ENCODE data around the gene DNAJC15.
"Not testable (repeated sequence)": the region's sequence is repeated elsewhere in the genome, so short reads cannot be mapped to it uniquely, and the experiment has no call there.

Gene DNAJC15

DNA sequence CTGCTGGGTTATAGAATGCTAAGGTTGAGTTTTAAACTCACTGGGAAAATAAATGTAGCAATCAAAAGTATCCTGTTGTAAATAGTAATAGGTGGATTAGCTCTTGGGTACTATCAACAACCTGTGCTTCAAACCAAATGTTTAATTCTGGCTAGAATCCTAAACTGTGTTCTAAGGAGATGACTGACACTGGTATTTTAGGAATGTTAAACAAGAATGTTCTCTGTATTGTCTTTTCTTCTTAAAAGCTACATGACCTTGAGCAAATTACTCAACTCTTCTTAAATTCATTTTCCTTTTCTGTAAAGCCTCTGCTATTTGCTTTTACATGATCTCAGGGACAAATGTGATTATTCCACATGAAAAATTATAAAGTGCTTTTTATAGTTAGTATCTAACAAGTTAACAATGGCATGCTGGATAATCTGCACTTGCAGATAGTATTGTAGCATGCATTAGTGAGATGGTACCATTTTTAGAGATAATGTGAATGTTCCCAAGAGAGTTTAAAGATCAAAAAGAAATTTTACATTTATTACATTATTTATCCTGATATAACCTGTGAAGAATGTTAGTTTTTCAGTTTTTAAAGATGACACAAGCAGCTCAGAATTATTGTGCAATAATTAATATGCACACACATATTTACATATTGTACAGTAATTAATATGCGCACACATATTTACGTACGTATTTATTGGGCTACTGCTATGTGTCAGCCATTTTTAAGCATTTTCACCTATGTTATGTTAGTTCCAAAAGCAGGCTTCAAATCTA lies 17.7 kb upstream of the DNAJC15 start:
- no peak for DNase-seq (ENCODE audit: low read depth in 2 of 2)

- DNase-seq (ENCODE audit: low read depth in 2 of 2), result no peak
These were observed 16.3 kb upstream of the DNAJC15 start for GRCh38 chr13:43006893-43007631.

DNA sequence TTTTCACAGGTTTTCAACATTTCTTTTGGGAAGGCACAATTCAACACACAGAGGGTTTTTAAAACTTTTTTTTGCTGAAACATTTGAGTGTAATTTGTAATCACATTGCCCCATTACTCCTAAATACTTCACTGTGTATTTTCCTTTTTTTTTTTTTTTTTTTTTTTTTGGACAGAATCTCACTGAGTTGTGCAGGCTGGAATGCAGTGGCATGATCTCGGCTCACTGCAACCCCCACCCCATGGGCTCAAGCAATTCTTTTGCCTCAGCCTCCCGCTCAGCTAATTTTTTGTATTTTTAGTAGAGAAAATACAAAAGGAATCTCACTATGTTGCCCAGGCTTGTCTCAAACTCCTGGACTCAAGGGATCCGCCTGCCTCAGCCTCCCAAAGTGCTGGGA lies 14.8 kb upstream of the DNAJC15 start:
- no peak for DNase-seq (ENCODE audit: low read depth in 2 of 2)

GRCh38 chr13:43009506-43009905 lies 13.9 kb upstream of the DNAJC15 start:
- DNase-seq (ENCODE audit: low read depth in 2 of 2), result no peak

DNA sequence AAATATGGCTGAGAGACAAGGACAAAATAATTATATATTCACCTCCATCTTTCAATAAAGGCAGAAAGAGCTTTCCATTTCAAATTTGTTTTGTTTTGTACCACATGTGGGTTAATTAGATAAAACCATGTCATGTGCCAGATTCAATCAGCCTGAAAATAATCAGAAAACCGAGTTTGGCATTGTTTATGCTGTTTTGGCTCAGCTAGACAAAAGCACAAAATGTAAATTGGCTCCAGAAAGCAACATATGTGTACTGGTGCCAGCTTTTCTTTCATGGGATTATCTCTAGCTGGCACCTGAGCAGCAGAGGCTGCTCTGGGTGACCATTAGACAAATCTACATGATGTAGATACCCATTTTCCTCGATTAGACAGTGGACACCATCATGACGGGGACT lies 9.2 kb upstream of the DNAJC15 start:
- DNase-seq (ENCODE audit: low read depth in 2 of 2), result no peak

DNA sequence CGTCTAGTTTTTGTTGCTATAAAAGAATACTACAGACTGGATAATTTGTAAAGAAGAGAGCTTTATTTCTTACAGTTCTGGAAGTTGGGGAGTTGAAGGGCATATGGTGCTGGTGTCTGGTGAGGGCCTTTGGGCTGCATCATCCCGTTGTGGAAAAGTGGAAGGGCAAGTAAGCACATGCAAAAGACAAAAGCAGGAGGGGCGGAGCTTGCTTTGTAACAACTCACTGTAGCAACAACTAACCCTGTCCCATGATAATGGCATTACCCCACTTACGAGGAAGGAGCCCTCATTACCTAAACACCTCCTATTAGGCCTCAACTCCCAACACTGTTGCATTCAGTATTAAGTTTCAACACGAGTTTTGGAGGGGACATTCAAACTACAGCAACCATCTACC lies 7.2 kb upstream of the DNAJC15 start:
- no peak for DNase-seq (ENCODE audit: low read depth in 2 of 2)

- no peak for DNase-seq (ENCODE audit: low read depth in 2 of 2)
These were observed 3.6 kb upstream of the DNAJC15 start for GRCh38 chr13:43019811-43020210.

DNA sequence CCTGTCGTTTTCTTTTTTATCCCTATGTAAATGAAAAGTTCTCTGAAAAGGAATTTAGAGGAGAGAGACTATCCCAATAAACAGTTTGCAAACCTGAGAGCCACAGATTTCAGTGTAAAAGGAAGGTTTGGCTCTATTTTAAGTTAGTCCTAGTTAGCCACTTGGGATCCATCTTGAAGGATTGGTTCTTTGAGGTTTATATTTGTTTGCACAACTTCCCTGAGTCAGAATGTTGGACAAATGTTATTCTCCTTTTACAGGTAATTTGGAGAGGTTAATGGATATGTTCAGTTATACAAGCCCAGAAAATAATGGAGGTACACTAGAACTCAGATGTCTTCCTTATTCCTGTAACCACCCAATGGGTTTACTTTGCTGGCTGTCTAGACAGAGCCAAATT lies 2.6 kb upstream of the DNAJC15 start:
- no peak for DNase-seq (ENCODE audit: low read depth in 2 of 2)

DNA sequence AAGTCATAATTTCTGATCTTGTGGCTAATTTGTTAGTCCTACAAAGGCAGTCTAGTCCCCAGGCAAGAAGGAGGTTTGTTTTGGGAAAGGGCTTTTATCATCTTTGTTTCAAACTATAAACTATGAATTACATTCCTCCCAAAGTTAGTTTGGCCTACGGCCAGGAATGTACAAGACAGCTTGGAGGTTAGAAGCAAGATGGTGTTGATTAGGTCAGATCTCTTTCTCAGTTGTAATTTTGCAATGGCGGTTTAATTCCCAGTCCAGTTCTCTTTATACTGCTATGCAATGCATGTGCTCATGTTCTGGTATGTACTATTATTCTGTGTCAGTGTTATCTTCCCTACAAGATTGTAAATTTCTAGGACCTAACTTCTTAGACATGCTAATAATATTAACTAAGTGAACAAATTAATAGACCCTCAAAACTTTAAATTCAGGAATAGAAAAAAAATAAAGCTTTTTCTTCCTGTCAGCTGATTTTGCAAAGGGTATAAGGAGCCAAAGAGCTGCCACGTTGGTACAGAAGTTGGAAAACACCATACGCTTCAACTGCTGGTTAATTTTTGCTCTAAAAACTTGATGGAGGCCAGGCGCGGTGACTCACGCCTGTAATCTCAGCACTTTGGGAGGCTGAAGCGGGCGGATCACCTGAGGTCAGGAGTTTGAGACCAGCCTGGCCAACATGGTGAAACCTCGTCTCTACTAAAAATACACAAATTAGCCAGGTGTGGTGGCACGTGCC lies 1.3 kb upstream of the DNAJC15 start:
- no peak for DNase-seq (ENCODE audit: low read depth in 2 of 2)

DNA sequence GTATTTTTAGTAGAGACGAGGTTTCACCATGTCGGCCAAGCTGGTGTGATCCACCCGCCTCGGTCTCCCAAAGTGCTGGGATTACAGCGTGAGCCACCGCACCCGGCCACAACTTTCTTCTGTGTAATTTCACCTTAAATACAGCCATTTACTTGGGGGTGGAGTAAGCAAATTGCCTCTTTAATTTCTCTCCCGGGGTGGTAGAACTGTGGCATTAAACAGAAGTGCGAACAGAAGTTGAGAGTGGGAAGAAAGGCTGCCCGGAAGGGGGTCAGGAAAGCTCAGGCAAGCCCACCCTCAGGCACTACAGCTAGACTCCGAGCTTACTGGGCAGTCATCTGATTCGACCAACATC lies 475 bp upstream of the DNAJC15 start:
- no peak for DNase-seq (ENCODE audit: low read depth in 2 of 2)

GRCh38 chr13:43026262-43026661 lies 2.9 kb downstream of the DNAJC15 start:
- no peak for DNase-seq (ENCODE audit: low read depth in 2 of 2)

DNA sequence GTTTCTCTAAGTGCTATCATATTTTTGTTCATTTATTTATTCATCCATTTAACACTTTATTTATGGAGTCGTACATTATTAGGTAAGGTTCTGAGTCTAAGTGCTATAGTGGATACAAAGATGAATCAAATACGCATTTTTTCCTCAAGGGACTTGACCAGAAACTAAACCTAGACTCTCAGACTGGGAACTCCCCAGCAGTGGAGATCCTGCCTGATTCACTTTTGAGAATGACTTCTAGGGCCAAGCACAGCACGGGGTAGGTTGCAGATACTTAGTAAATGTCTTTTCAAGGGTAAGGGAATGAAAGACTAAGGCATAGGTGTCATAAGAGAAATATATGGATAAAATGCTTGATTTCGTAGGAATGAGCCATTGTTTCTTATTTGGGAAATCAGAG lies 7.2 kb downstream of the DNAJC15 start:
- no peak for DNase-seq (ENCODE audit: low read depth in 2 of 2)

DNA sequence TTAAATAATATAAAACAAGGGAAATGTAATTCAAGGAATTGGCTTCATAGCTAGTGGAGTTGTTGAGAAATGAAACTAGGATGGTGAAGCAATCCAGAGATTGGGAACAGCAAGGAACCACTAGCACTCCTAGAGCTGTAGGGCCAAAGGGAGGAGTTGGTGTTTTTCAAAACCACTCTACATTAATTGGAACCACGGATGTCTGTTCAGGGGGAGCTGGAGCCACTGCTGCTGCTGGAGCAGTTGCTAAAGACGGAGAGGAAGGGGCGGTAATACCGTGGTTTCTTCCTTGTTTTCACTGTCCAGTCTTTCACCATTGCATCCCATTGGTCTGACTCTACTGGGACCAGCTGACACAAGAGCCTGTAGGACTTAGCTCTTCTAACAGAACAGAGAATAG lies 8.5 kb downstream of the DNAJC15 start:
- no peak for DNase-seq (ENCODE audit: low read depth in 2 of 2)

- DNase-seq (ENCODE audit: low read depth in 2 of 2), result no peak
These were observed 9.7 kb downstream of the DNAJC15 start for GRCh38 chr13:43033038-43033437.

DNA sequence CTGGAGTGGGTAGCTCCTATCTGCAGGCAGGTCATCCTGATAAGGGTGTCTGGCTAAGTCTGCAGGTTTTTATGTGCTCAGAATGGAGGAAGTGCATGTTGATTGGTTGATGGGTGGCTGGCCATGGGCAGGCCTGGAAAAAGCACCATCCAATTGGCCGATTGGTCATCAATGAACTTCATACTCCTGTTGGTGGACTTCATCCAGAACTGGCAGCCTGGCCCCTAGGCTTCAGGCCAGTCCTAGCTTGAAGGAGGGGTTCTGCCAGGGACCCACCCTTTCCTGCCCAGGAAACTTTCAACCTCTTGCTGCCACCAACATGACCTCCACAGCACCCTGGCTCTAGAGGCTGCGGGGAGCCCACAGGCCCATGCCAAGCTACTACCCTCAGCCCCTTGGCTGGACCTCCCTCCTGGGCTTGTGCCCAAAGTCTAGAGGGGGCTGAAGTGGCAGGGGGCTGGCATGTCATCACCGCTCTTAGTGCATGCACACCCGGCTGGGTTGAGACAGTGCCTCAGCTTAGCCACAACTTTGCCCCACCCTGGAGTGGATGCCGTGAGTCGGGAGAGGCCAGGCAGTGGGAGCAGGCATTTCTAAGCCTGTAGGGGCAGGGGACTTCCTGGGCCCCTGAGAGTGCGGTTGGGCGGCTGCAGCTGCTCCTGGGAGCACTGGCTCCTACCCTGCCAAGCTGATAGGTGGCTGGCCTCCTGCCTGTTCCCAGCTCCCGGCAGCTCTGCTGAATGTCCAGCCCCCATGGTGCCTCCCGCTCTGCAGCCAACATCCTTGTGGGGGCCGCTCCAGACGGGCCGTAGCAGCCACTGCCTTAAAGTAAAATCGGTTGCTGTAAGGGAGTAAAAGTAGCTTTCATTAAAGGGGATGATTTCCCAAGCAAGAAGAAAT lies 13.2 kb downstream of the DNAJC15 start:
- no peak for DNase-seq (ENCODE audit: low read depth in 2 of 2)

GRCh38 chr13:43039966-43040365 lies 16.6 kb downstream of the DNAJC15 start:
- no peak for DNase-seq (ENCODE audit: low read depth in 2 of 2)

DNA sequence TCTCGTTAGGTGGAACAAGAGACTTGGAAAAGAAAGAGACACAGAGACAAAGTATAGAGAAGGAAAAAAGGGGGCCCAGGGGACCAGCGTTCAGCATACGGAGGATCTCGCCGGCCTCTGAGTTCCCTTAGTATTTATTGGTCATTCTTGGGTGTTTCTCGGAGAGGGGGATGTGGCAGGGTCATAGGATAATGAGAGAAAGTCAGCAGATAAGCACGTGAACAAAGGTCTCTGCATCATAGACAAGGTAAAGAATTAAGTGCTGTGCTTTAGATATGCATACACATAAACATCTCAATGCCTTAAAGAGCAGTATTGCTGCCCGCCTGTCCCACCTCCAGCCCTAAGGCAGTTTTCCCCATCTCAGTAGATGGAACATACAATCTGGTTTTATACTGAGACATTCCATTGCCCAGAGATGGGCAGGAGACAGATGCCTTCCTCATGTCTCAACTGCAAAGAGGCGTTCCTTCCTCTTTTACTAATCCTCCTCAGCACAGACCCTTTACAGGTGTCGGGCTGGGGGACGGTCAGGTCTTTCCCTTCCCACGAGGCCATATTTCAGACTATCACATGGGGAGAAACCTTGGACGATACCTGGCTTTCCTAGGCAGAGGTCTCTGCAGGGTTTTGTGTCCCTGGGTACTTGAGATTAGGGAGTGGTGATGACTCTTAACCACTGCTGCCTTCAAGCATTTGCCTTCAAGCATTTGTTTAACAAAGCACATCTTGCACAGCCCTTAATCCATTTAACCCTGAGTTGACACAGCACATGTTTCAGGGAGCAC lies 17.4 kb downstream of the DNAJC15 start:
- DNase-seq (ENCODE audit: low read depth in 2 of 2), result not testable (repeated sequence)

DNA sequence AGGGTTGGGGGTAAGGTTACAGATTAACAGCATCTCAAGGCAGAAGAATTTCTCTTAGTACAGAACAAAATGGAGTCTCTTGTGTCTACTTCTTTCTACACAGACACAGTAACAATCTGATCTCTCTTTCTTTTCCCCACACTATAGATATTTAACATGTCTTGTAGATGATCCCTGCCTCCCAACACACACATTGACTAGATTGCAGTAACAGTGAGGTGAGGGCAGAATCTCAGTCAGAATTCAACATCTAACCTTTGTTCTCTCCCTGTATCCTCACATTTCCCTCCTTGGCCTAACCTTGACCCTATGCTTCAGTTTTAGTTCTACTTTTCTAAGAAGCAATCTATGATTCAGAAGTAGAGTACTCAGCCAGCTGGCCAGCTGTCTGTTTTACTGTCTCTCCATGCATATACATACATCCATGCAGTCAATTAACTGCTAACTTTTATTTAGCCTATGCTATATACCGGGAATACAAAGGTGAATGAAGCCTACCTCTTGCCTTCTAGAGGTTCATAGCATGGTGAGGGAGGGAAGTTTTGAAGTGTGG lies 18.1 kb downstream of the DNAJC15 start:
- DNase-seq (ENCODE audit: low read depth in 2 of 2), result no peak

- no peak for DNase-seq (ENCODE audit: low read depth in 2 of 2)
These were observed 19.1 kb downstream of the DNAJC15 start for GRCh38 chr13:43042410-43042921.

DNA sequence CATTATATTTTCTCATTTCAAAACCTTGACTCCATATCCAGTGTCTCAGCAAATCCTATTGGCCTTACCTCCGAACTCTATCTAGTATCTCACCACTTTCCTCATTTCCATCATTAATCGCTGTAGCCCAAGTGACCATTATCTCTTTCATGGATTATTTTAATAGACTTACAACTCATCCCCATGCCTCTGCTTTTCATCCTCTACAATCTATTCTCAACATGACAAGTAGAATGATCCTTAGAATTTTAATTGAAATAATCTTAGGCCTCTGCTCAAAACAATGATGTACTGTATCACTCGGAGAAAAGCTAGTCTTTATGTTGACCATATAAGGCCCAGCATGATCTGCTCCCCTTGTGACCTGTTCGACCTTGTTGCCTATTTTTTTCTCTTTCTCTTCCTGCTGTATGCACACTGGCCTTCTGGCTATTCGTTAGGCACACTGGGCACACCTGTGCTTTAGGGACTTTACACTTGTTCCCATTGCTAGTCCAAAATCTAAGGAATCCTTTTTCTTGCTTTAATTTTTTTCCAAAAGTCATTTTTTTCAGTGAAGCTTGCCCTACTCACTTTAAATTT lies 21.4 kb downstream of the DNAJC15 start:
- DNase-seq (ENCODE audit: low read depth in 2 of 2), result no peak

Data from stimulated activated CD4-positive, alpha-beta T cell treated with anti-CD3 and anti-CD28 coated beads, Interleukin-1b, Interleukin-23, amount 100 ng/mL, for 4 hours (primary cell).